Nephron progenitor cell (in vitro differentiated cells): Measurements from ENCODE around the gene MYH9.
"Not testable (repeated sequence)": the region's sequence is repeated elsewhere in the genome, so short reads cannot be mapped to it uniquely, and the experiment has no call there.

Experiments
- DNase-seq: peaks from one replicate; pipeline ENCODE4 v3.0.0; 2021
- H3K27ac Mint-ChIP-seq: 2 replicates; pipeline ENCODE4 v1.8.0; 2021; ENCODE audit warnings: mild to moderate bottlenecking, moderate library complexity, mixed read lengths
- H3K27me3 Mint-ChIP-seq: 2 replicates; pipeline ENCODE4 v1.8.0; 2021; ENCODE audit warnings: mild to moderate bottlenecking, low read depth, mixed read lengths; ENCODE audit not compliant: poor library complexity
- H3K36me3 Mint-ChIP-seq: 2 replicates; pipeline ENCODE4 v1.8.0; 2021; ENCODE audit warnings: low read depth, mixed read lengths
- H3K4me1 Mint-ChIP-seq: 2 replicates; pipeline ENCODE4 v1.8.0; 2021; ENCODE audit warnings: mixed read lengths
- H3K4me3 Mint-ChIP-seq: 2 replicates; pipeline ENCODE4 v1.8.0; 2021; ENCODE audit warnings: mild to moderate bottlenecking, moderate library complexity, mixed read lengths
- H3K9me3 Mint-ChIP-seq: 2 replicates; pipeline ENCODE4 v1.8.0; 2021; ENCODE audit warnings: mild to moderate bottlenecking, moderate library complexity, mixed read lengths
- CTCF ChIP-seq: fragments of 200-600 bp; sonication (generic); IDR thresholded peaks from 2 replicates; pipeline ENCODE4 v1.5.0; 2021; ENCODE audit warnings: antibody characterized with exemption

Gene MYH9

GRCh38 chr22:36430863-36431262 is 43.1 kb upstream of the MYH9 start:
- no peak for DNase-seq
- H3K4me1 Mint-ChIP-seq = peaks cover 58% of the 10 kb centered on the region
- TF ChIP-seq CTCF = no peak
- no peaks in the 10 kb centered on the region for H3K9me3 Mint-ChIP-seq
- H3K36me3 Mint-ChIP-seq = no peaks in the 10 kb centered on the region
- H3K27ac Mint-ChIP-seq = peak overlapping the region; percentile 66
- H3K27me3 Mint-ChIP-seq = peaks cover 9% of the 10 kb centered on the region
- H3K4me3 Mint-ChIP-seq = no peak overlapping the region

GRCh38 chr22:36427952-36428351 is 40.2 kb upstream of the MYH9 start:
- not testable (repeated sequence) for DNase-seq, H3K4me3 Mint-ChIP-seq, H3K9me3 Mint-ChIP-seq, H3K27me3 Mint-ChIP-seq, H3K36me3 Mint-ChIP-seq
- Mint-ChIP-seq H3K27ac (peak overlapping the region; percentile 100), H3K4me1 (peaks cover 52% of the 10 kb centered on the region)

DNA sequence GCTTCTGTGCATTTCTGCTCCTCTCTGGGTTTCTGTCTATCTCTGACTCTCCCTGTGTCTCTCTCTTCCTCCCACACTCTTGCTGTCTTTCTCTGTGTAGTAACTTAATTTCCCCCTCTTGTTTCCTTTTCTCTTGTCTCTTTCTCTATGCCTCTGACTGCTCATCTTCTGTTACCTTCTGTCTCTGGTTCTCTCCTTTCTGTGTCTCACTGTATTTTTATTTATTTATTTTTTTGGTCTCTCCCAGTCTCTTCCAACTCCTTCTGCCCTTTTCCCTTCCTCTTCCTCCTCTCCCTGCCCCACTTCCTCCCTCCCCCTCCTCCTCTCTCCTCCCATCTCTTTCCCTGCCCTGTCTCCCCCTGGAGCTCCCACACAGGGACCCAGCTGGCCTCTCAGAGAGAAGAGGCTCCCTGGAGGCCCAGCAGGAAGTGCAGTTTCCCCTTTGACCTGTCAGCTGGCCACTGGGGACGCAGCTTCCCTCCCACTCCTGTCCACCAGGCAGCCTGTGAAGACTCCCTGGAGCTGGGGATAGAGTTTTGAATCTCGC is 38.3 kb upstream of the MYH9 start:
- Mint-ChIP-seq H3K27ac (peak overlapping the region; percentile 100), H3K4me1 (peaks cover 49% of the 10 kb centered on the region), H3K9me3 (no peaks in the 10 kb centered on the region), H3K36me3 (no peaks in the 10 kb centered on the region), H3K4me3 (peak overlapping the region; percentile 58), H3K27me3 (peaks cover 5% of the 10 kb centered on the region)
- peak; percentile 71 for DNase-seq
- TF ChIP-seq CTCF = no peak

DNA sequence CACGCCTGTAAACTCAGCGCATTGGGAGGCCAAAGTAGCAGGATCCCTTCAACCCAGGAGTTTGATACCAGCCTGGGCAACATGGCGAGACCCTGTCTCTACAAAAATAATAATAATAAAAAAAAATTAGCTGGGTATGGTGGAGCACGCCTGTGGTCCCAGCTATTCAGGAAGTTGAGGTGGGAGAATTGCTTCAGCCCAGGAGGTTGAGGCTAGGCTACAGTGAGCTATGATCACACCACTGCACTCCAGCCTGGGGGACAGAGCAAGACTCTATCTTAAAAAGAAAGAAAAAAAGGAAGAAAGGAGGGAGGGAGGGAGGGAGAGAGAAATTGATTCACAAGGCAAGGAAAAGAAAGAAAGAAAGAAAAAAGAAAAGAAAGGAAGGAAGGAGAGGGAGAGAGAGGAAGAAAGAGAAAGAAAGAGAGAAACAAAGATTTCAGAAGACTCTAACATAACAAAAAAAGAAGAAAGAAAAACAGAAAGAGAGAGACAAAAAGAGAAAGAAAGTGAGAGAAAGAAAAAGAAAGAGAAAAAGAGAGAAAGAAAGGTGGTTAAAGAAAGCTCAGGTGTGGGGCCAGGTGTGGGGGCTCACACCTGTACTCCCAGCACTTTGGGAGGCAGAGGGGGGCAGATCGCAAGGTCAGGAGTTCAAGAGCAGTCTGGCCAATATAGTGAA is 37.3 kb upstream of the MYH9 start:
- H3K27ac Mint-ChIP-seq = peak overlapping the region; percentile 96
- peaks cover 5% of the 10 kb centered on the region for H3K27me3 Mint-ChIP-seq
- H3K9me3 Mint-ChIP-seq = no peaks in the 10 kb centered on the region
- H3K4me3 Mint-ChIP-seq = peak overlapping the region; percentile 58
- peaks cover 53% of the 10 kb centered on the region for H3K4me1 Mint-ChIP-seq
- DNase-seq = no peak
- no peaks in the 10 kb centered on the region for H3K36me3 Mint-ChIP-seq
- TF ChIP-seq CTCF = no peak

DNA sequence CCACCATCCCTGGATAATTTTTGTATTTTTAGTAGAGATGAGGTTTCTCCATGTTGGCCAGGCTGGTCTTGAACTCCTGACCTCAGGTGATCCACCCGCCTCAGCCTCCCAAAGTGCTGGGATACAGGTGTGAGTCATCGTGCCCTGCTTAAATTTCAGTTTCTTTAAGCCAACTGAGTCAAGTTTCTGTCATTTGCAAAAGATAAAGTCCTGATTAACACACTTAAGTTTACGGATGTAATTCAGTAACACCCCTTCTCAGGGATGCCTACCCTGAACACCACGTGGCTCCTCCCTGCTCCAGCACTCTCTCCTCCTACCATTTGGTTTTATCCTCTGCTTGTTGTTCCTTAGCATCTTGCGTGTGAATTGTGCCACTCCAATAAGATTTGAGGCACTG is 36.7 kb upstream of the MYH9 start:
- H3K4me1 Mint-ChIP-seq = peaks cover 59% of the 10 kb centered on the region
- not testable (repeated sequence) for H3K9me3 Mint-ChIP-seq, H3K4me3 Mint-ChIP-seq, H3K36me3 Mint-ChIP-seq, H3K27me3 Mint-ChIP-seq, DNase-seq
- H3K27ac Mint-ChIP-seq = peak overlapping the region; percentile 74

GRCh38 chr22:36423461-36424404 is 36.0 kb upstream of the MYH9 start:
- Mint-ChIP-seq H3K4me3 (no peak overlapping the region), H3K27ac (peak overlapping the region; percentile 74), H3K36me3 (no peaks in the 10 kb centered on the region), H3K27me3 (peaks cover 5% of the 10 kb centered on the region), H3K4me1 (peaks cover 65% of the 10 kb centered on the region), H3K9me3 (no peaks in the 10 kb centered on the region)
- no peak for DNase-seq
- TF ChIP-seq CTCF = no peak
